Skeletal muscle tissue (tissue), 4 donors: ENCODE results near the gene PGM3. TPM values are rescaled to one million over a fixed set of nuclear protein-coding genes. Genes with fewer than 3 reads are reported as not detected.

ENCODE experiments used
- H3K27ac ChIP-seq: one replicate; pipeline ENCODE4 v1.7.0; 2013; ENCODE audit warnings: mild to moderate bottlenecking, low read depth, low read length, inconsistent platforms
- H3K27me3 ChIP-seq, 3 donors: one replicate each; pipeline ENCODE4 v1.7.0; 2013; ENCODE audit warnings: low read length in 3 of 3; ENCODE audit not compliant: control insufficient read depth in 3 of 3, insufficient read depth in 3 of 3
- H3K36me3 ChIP-seq, 3 donors: one replicate each; pipeline ENCODE4 v1.7.0; 2013; ENCODE audit warnings: low read length in 3 of 3; ENCODE audit not compliant: control insufficient read depth in 3 of 3, insufficient read depth in 3 of 3
- H3K4me1 ChIP-seq, 3 donors: one replicate each; pipeline ENCODE4 v1.7.0; 2013; ENCODE audit warnings: low read length in 3 of 3, mild to moderate bottlenecking in 3 of 3; ENCODE audit not compliant: control insufficient read depth in 3 of 3, insufficient read depth in 3 of 3
- H3K4me3 ChIP-seq, 3 donors: one replicate each; pipeline ENCODE4 v1.7.0; 2013; ENCODE audit warnings: low read length in 3 of 3
- H3K9ac ChIP-seq, 3 donors: one replicate each; pipeline ENCODE4 v1.7.0; 2013; ENCODE audit warnings: low read length in 3 of 3, mild to moderate bottlenecking in 3 of 3, moderate library complexity in 2 of 3, low read depth in 1 of 3
- H3K9me3 ChIP-seq, 3 donors: one replicate each; pipeline ENCODE4 v1.7.0; 2013; ENCODE audit warnings: low read length in 3 of 3; ENCODE audit not compliant: control insufficient read depth in 3 of 3
- total RNA-seq: library from RNA; depleted of rRNA; stranded (reverse); fragments of >200 nt; gene quantifications from one replicate; pipeline ENCODE4 v1.2.3, GENCODE V29; 2014
- donor health status: Osteomylitis.

PGM3 gene
- total RNA-seq, 1 donor from 2014 or later: 46.4 TPM

DNA sequence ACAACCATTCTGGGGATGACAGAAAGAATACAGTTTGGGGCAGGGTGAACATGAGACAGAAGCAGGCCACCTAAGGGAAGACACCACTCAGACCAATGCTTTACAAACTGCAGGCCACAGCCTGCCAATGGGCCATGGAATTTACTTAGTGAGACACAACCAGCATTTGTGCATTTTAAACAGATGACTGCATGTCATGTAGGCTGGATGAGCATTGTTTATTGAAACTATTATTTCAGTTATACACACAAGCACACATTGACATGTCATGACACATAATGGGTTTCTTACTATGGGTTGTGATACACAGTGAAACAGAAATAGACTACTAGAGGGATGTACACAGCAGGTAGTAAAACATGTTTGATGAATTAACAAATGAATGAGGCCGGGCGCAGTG lies 8.0 kb downstream of the PGM3 start:
- no peaks in the 10 kb centered on the region for H3K4me1 ChIP-seq
- H3K27ac ChIP-seq: no peak overlapping the region
- no peak overlapping the region for H3K4me3 ChIP-seq
- no peaks in the 10 kb centered on the region for H3K9me3 ChIP-seq
- H3K9ac ChIP-seq: no peak overlapping the region
- peaks cover 12 to 37% (median 23%) of the 10 kb centered on the region in 3 donors for H3K36me3 ChIP-seq
- H3K27me3 ChIP-seq: no peaks in the 10 kb centered on the region

DNA sequence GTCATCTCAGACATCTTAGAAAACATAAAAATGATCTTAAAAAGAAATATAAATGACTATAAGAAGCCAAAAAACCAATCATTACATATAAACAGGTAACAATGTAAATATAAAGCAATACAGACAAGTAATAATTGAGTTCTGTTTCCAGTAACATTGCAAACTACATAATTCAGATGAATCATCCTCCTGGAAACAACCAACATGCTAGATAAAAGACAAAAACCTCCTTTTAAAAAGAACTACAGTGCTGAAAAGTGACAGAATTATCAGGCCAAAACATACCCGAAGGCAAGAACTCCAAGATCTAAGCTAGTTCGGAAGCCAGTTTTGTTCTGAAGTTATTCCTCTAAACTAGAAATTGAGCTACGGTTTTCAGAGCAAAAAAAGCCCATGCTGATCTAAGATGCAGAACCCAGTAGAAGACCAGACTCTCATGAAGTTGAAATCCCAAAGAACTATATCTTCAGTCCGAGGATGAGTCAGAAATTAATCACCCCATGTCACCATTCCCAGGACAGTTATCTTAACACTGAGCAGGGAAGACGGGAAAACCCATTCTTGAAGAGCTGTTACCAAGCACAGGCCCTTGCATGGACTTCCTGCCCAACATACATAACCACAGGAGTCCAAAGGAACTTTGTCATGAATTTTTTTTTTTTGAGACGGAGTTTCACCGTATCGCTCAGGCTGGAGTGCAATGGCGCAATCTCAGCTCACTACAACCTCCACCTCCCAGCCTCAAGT lies 9.8 kb downstream of the PGM3 start:
- no peaks in the 10 kb centered on the region for H3K9me3 ChIP-seq
- H3K4me3 ChIP-seq: no peak overlapping the region
- H3K36me3 ChIP-seq: peaks cover 12 to 36% (median 33%) of the 10 kb centered on the region in 3 donors
- H3K27ac ChIP-seq: peak overlapping the region; percentile 8
- H3K9ac ChIP-seq: no peak overlapping the region
- H3K4me1 ChIP-seq: no peaks in the 10 kb centered on the region
- no peaks in the 10 kb centered on the region for H3K27me3 ChIP-seq

DNA sequence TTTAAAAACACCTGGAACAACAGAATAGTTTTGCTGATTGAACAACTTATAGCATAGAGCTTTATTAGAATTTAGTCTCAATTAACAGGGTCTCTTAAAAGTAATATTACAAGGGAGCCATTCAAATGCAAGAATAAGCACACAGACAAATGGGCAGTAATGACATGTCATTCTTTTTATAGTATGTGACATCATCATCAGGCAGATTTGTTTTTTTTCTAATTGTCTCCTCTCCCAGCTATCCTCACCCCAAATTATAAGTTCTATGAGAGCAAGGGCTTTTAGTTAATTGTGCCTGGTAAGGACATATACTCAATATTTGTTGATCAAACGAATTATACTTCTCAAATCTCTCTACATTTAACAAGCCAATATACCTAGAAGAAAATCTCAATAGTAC lies 11.0 kb downstream of the PGM3 start:
- Histone ChIP-seq H3K9me3 (no peaks in the 10 kb centered on the region), H3K27ac (no peak overlapping the region), H3K27me3 (no peaks in the 10 kb centered on the region), H3K9ac (no peak overlapping the region), H3K4me1 (no peaks in the 10 kb centered on the region), H3K36me3 (peaks cover 12 to 47% (median 36%) of the 10 kb centered on the region in 3 donors), H3K4me3 (no peak overlapping the region)

GRCh38 chr6:83180426-83180950 lies 12.6 kb downstream of the PGM3 start:
- H3K9me3 ChIP-seq: no peaks in the 10 kb centered on the region
- H3K36me3 ChIP-seq: peaks cover 8 to 44% (median 37%) of the 10 kb centered on the region in 3 donors
- H3K9ac ChIP-seq: no peak overlapping the region
- no peaks in the 10 kb centered on the region for H3K27me3 ChIP-seq
- H3K4me1 ChIP-seq: no peaks in the 10 kb centered on the region
- no peak overlapping the region for H3K4me3 ChIP-seq
- no peak overlapping the region for H3K27ac ChIP-seq

DNA sequence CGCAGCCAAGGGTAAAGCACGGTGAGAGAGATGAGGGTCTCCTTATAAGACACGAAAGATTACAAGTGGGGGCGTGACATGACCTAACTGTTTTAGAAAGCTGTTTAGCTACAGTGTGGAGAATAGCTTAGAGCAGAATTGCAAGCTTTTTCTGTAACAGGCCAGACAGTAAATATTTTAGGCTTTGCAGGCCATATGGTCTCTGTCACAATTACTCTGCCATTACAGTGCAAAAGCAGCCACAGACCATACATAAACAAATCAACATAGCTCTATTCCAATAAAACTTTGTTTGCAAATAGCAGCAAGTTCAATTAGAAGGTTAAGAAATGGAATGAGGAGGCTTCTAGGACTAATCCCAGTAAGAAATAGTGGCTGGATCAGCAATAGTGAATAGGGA lies 16.8 kb downstream of the PGM3 start:
- H3K9me3 ChIP-seq: no peaks in the 10 kb centered on the region
- H3K9ac ChIP-seq: no peak overlapping the region
- no peak overlapping the region for H3K27ac ChIP-seq
- H3K4me3 ChIP-seq: no peak overlapping the region
- no peaks in the 10 kb centered on the region for H3K4me1 ChIP-seq
- H3K27me3 ChIP-seq: no peaks in the 10 kb centered on the region
- H3K36me3 ChIP-seq: peaks cover 11 to 58% (median 46%) of the 10 kb centered on the region in 3 donors

- Histone ChIP-seq H3K27ac (no peak overlapping the region), H3K9ac (no peak overlapping the region), H3K9me3 (no peaks in the 10 kb centered on the region), H3K27me3 (no peaks in the 10 kb centered on the region), H3K4me1 (no peaks in the 10 kb centered on the region), H3K36me3 (peaks cover 29 to 81% (median 51%) of the 10 kb centered on the region in 3 donors), H3K4me3 (no peak overlapping the region)
Observed at GRCh38 chr6:83169511-83169910, 23.6 kb downstream of the PGM3 start.

DNA sequence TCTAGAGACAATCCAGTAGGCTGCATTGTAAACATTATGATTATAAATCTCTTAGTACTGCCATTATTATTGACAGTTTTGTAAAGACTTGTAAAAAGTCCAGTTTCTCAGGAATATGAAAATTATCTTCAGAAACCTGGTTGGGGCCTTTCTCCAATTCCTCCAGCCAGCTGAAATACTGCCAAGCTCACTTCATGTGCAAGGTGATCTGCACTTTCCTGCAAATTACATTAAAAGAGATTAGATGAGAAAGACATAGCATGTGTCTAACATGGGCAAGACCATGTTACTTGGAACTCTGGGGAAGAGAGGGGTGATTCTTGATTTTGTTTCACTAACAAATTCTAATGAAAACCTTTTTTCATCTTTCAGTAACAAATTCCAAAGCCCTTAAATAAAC lies 24.0 kb downstream of the PGM3 start:
- H3K9me3 ChIP-seq: no peaks in the 10 kb centered on the region
- no peaks in the 10 kb centered on the region for H3K27me3 ChIP-seq
- H3K9ac ChIP-seq: no peak overlapping the region
- peaks cover 29 to 82% (median 51%) of the 10 kb centered on the region in 3 donors for H3K36me3 ChIP-seq
- H3K4me3 ChIP-seq: no peak overlapping the region
- no peaks in the 10 kb centered on the region for H3K4me1 ChIP-seq
- H3K27ac ChIP-seq: no peak overlapping the region

- Histone ChIP-seq H3K36me3 (peaks cover 29 to 81% (median 54%) of the 10 kb centered on the region in 3 donors), H3K4me3 (no peak overlapping the region), H3K27me3 (no peaks in the 10 kb centered on the region)
Observed at GRCh38 chr6:83168556-83168955, 24.5 kb downstream of the PGM3 start.

GRCh38 chr6:83167726-83168278 lies 25.3 kb downstream of the PGM3 start:
- no peaks in the 10 kb centered on the region for H3K27me3 ChIP-seq
- H3K27ac ChIP-seq: no peak overlapping the region
- H3K9me3 ChIP-seq: no peaks in the 10 kb centered on the region
- no peak overlapping the region for H3K9ac ChIP-seq
- peaks cover 25 to 78% (median 54%) of the 10 kb centered on the region in 3 donors for H3K36me3 ChIP-seq
- H3K4me1 ChIP-seq: no peaks in the 10 kb centered on the region
- no peak overlapping the region for H3K4me3 ChIP-seq

More at GRCh38 chr6:83168556-83168955, 24.5 kb downstream of the PGM3 start:
- H3K9ac ChIP-seq: no peak overlapping the region
- no peaks in the 10 kb centered on the region for H3K4me1 ChIP-seq
- no peak overlapping the region for H3K27ac ChIP-seq
- no peaks in the 10 kb centered on the region for H3K9me3 ChIP-seq

- Histone ChIP-seq H3K9me3 (no peaks in the 10 kb centered on the region), H3K4me1 (no peaks in the 10 kb centered on the region), H3K27ac (no peak overlapping the region), H3K4me3 (no peak overlapping the region), H3K36me3 (peaks cover 12 to 46% (median 42%) of the 10 kb centered on the region in 3 donors), H3K9ac (no peak overlapping the region), H3K27me3 (no peaks in the 10 kb centered on the region)
Observed at GRCh38 chr6:83160167-83160566, 32.9 kb downstream of the PGM3 start.
